ENCODE results near the gene EPHB3.

Gene EPHB3

GRCh38 chr3:184543843-184544512 lies 17.6 kb upstream of the EPHB3 start:
- DNase-seq = peak; percentile 74 to 83

DNA sequence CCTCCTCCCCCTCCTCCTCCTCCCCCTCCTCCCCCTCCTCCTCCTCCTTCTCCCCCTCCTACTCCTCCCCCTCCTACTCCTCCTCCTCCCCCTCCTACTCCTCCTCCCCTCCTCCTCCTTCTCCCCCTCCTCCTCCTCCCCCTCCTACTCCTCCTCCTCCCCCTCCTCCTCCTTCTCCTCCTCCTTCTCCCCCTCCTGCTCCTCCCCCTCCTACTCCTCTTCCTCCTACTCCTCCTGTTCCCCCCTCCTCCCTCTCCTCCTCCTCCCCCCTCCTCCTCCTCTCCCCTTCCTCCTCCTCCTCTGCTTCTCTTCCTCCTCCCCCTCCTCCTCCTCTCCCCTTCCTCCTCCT lies 17.1 kb upstream of the EPHB3 start:
- DNase-seq = no peak

GRCh38 chr3:184545769-184546168 lies 15.8 kb upstream of the EPHB3 start:
- DNase-seq = no peak

DNA sequence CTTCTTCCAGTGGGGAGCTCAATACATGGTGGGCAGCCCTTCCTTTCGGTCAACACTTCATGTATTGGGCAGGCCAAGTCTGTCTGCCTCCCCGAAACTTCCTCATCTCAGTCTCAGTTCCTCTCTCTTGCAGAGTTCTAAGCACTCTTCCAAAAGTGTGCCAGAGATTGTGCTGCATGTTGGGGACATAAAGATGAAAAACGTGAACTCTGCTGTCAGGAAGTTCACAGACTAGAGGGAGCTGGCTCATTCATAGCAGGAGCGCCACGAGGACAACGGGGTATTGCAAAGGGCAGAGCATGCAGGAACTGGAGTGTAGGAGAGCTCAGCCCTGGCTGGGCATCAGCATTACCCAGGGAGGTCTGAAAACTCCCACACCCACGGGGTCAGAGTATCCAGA lies 15.3 kb upstream of the EPHB3 start:
- no peak for DNase-seq

DNA sequence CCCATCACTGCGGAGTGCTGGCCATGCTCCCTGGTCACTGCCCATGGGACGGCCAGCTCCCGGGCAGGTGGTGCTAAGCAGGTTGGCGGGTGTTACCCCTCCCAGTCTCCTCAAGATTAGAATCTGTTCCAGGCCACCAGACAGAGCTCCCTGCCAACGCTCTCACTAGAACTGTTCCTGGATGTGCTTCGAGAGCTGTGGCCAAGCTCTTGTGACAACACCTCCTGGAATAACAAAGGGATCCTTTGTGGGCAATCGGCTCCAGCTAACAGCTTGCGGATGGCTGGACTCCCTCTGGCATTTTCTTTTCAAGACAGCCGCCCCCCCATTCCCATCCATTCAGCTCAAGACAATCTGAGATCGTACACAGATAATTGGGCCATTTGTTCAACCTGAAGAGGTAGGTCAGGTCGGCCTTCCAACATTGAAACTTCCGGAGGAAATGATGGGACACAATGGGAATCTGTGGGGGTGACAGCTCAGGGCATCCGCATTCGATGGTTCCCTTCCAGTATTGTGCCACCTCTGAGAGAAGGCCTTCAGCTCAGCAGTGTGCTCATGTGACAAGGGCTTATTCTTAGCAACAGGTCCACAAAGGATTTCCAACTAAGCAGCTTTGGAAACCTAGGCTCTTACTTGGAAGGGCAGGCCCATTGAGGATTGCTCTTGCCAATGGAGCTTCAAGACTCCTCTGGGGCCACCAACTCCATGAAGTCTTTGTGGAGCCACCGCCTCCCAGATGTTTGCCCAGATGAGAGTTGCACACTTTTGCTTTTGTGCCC lies 11.6 kb upstream of the EPHB3 start:
- no peak for DNase-seq

- no peak for DNase-seq
Measured at GRCh38 chr3:184551103-184551502, 10.5 kb upstream of the EPHB3 start.

- DNase-seq = no peak
Measured at GRCh38 chr3:184551614-184552256, 9.8 kb upstream of the EPHB3 start.

- no peak for DNase-seq
Measured at GRCh38 chr3:184552296-184552695, 9.3 kb upstream of the EPHB3 start.

GRCh38 chr3:184552863-184553262 lies 8.7 kb upstream of the EPHB3 start:
- DNase-seq = no peak

GRCh38 chr3:184553385-184553784 lies 8.2 kb upstream of the EPHB3 start:
- DNase-seq = no peak

GRCh38 chr3:184554461-184554860 lies 7.1 kb upstream of the EPHB3 start:
- DNase-seq = no peak

DNA sequence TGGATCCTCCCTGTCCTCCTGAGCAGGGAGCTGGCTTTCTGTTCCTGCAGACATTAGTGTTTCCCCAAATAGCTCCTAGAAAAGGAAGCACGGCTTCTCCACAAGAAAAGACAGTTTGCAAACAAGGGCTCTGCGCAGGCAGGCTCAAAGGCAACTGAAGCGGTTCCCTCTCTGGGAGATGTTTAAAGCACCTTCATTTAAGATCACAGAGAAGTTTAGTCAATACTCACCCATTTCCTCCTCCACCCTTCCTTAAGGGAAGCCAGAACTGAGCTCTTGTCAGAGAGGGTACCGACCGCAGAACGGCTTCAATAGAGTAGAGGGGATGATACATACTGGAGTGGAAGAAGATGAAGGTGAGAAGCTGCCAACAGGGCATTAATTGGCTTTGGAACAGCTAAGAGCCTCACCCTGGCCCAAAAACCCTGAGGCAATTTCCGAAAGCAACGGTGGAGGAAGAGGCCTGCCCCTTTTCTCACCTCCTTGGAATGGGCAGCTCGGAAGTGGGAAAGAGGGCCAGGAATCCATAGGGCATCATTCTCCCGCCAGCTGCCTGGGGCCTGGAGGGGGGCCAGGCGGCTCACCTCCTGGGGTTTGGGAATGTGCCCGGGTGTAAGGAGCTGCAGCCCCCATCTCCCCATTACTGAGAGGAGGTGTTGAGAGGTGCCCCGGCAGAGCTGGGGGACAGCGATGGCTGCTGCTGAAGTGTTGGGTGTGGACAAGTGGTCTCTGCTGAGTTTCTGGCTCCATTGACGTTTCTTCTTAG lies 4.8 kb upstream of the EPHB3 start:
- DNase-seq = no peak

- no peak for DNase-seq
Measured at GRCh38 chr3:184557348-184557950, 4.1 kb upstream of the EPHB3 start.

DNA sequence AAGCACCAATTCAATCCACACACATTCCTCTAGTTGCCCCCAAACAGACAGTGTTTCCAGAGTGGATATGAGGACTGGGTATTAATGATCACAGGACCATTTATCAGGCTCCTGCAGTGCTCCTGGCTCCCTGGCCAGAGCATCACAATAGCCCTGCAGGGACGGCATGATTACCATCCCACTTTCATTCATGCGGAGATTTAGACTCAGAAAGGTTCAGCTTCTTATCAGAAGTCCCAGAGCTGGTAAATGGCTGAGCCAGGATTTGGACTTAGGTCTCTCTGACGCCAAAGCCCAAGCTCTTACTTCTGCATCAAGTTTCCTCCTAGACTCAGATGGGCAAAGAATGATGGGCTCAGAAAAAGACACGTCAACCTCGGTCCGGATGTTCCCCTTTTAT lies 2.9 kb upstream of the EPHB3 start:
- DNase-seq = no peak

DNA sequence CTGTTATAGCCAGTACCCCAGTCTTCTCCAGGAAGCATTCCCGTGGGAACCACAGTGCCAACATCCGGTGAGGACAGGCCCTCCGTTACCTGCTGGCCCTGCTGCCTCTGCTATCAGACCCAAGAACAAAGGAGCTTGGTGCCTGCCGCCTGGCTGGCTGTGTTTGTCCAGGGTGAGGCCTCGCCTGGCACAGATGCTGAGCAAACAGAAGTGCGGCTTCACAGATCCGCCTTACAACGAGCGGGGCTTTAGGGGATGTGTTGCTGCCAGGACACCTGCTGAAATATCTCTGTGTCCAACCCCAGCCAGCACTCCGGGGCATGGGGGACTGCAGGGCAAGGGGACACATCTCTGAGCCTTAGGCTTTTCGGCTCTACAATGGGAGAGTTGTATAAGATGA lies 2.2 kb upstream of the EPHB3 start:
- no peak for DNase-seq

DNA sequence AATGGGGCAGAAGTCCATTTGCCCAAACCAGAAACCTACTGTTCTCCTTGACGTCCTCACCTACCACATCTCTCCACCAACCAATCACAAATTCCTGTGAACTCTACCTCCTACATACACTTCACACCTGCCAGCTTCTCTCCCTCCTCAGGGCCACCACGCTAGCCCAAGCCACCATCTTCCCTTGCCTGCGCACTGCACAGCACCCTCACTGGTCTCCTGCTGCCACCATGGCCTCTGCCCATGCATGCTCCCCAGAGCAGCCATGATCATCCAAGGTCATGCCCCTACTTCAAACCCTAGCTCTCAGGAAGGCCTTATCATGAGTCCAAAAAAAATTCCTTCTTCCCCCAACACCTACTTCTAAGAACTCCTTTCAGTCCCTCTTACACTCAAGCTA lies 1.1 kb upstream of the EPHB3 start:
- DNase-seq = no peak

GRCh38 chr3:184561913-184562877 lies 610 bp downstream of the EPHB3 start:
- no peak for DNase-seq

DNA sequence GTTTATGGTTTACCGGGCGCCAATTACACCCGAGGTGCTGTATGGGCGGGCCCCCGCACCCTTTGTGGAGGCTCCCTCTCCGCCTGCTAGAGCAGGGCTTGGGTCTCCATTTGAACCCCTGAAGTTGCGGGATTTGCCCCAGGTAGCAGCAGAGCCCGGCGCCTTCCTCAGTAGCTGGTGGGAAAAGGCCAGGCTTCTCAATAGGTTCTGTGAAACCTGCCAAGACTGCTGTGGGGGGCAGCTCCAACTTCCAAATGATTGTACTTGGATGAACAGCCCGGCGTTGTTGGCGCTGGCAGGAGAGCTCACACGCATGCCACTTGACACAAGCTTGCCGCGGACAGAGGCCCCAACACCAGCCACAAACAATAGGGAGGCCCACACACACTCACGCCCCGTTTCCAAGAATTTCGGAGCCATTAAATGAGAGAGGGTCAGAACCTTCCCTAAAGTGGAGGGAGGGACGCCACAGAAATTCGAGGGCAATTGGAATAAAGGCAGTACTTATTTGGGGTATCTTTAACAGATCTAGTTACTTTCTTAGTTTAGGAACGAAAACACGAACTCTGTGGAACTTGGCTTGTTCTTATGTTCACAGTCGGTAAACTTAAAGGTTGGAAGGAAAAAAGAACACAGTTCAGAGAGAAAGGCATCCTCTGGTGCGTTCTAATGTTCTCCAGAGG lies 1.4 kb downstream of the EPHB3 start:
- no peak for DNase-seq

DNA sequence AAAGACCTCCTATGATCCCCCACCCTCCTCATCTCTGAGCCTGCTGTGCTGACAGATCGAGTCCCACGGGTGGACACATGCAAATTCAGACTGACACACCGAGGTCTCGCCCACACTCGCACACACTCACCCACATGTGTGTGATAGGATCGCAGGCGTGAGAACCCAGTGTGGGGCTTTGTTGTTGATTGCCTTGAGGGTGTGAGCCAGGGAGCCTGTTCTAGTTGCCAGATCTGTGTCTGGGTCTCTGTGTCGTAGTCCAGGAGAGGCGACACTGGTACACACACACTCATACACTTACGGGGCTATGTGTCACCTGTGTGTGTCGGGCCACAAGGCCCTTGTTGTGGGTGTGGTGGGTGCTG lies 2.0 kb downstream of the EPHB3 start:
- DNase-seq = no peak

DNA sequence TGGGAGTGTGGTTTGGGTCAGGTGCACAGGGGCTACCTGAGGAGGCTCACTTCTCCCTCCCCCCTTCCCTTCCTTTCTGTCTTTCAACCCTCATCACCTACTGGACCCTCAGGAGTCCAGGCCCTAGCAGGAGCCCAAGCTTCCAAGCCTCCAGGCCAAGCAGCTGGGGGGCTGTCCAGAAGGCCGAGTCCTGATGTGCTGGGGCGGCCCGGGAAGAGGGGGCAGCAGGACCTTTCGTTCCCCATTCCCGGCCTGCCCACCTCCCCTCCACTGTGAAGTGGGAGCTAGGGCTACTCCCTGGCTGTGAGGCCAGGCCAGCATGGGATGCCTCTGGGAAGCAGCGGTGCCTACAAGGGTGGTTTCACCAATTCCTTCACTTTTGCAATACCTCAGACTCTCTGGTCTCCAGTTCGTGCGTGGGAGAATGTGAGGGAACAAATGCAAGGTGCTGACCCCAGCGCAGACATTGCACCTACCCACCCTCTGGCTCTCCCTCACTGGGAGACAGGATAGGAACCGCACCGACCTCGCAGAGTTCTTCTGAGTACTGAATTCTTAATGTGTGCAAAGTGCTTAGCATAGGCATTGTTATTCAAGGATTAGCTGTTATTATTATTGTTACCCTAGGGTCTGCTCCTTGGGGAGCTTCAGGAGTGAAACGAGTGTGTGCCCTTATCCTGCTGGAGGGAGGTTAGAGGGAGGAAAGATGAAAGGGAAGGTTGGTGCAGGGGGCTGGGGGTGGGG lies 2.5 kb downstream of the EPHB3 start:
- no peak for DNase-seq

Measured in activated CD4-positive, alpha-beta T cell treated with anti-CD3 and anti-CD28 coated beads, Interleukin-2, amount 50 U/mL, for 48 hours (primary cell).